ENCODE results near the gene FYN. TPM values are rescaled to one million over a fixed set of nuclear protein-coding genes. Genes with fewer than 3 reads are reported as not detected.

Gene FYN
- total and polyA plus RNA-seq, 2 donors from 2014 or later = 34.5 to 52.4 TPM

DNA sequence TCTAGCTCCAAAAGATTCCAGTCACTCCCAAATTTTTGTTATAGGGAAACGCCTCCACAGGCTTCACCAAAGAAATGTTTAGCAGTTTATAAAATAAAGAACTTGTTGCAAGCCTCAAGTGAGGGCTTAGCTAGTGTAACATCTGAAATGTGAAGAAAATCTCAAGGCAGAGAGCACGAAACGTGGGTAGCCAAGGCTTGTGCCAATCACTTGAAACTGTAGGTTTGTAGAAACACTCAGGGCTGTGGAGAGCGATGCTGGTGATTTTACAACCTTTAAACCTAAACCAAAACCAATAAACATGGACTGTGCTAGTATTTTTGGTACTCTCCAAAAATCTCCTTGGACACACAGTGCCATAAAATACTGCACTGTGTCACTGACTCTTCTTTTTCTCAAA, 159.4 kb downstream of the FYN start:
- Histone ChIP-seq H3K4me1 (ENCODE audit: control insufficient read depth in 2 of 3, insufficient read depth in 2 of 3, low read depth in 1 of 3, low read length in 3 of 3) (peaks cover 0 to 5% (median 4%) of the 10 kb centered on the region in 3 donors), H3K27me3 (ENCODE audit: control insufficient read depth, insufficient read depth, low read length) (no peaks in the 10 kb centered on the region), H3K27ac (ENCODE audit: low read depth in 2 of 2, low read length in 2 of 2) (no peak overlapping the region), H3K4me3 (ENCODE audit: low read length in 3 of 3) (no peak overlapping the region), H3K9ac (ENCODE audit: low read length in 3 of 3) (no peak overlapping the region), H3K9me3 (ENCODE audit: control insufficient read depth in 2 of 3, insufficient read depth in 1 of 3, low read length in 3 of 3) (no peaks in the 10 kb centered on the region), H3K36me3 (ENCODE audit: control insufficient read depth in 2 of 3, insufficient read depth in 3 of 3, low read length in 3 of 3) (no peaks in the 10 kb centered on the region)
- DNase-seq (no peak), FAIRE-seq (no peak)
- TF ChIP-seq, protein P1, sequence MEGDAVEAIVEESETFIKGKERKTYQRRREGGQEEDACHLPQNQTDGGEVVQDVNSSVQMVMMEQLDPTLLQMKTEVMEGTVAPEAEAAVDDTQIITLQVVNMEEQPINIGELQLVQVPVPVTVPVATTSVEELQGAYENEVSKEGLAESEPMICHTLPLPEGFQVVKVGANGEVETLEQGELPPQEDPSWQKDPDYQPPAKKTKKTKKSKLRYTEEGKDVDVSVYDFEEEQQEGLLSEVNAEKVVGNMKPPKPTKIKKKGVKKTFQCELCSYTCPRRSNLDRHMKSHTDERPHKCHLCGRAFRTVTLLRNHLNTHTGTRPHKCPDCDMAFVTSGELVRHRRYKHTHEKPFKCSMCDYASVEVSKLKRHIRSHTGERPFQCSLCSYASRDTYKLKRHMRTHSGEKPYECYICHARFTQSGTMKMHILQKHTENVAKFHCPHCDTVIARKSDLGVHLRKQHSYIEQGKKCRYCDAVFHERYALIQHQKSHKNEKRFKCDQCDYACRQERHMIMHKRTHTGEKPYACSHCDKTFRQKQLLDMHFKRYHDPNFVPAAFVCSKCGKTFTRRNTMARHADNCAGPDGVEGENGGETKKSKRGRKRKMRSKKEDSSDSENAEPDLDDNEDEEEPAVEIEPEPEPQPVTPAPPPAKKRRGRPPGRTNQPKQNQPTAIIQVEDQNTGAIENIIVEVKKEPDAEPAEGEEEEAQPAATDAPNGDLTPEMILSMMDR (IDR thresholded peaks at IDR 0.05; ENCODE audit: borderline replicate concordance, extremely low read depth, insufficient read depth) = no peak
- intact Hi-C loops (cut with DNase I) = no loop called here

DNA sequence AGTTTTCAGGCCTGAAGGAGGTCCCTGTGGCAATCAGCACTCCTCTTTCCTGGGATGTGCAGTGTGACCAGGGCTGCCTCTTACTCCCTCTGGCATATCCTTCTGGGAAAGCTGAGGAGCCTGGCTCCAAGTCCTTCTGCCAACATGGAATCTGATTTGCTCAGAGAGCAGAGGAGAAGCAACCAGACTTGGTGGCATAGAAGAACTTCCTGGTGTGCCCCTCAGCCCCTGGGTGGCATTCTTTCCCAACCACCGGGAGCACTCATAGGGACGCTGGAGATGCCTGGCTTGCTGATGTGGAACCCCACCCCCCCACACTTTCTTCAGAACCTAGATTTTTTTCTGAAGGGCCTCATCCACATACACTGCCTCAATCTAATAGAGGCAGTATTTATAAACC, 160.0 kb downstream of the FYN start:
- H3K36me3 ChIP-seq (ENCODE audit: control insufficient read depth in 2 of 3, insufficient read depth in 3 of 3, low read length in 3 of 3) = no peaks in the 10 kb centered on the region
- intact Hi-C loops (cut with DNase I) = no loop called here
- H3K9me3 ChIP-seq (ENCODE audit: control insufficient read depth in 2 of 3, insufficient read depth in 1 of 3, low read length in 3 of 3) = no peaks in the 10 kb centered on the region
- no peaks in the 10 kb centered on the region for H3K27me3 ChIP-seq (ENCODE audit: control insufficient read depth, insufficient read depth, low read length)
- FAIRE-seq (no peak), DNase-seq (peak in 3 of 5 donors; percentile 41 to 74 (median 47))
- H3K9ac ChIP-seq (ENCODE audit: low read length in 3 of 3) = no peak overlapping the region
- H3K4me1 ChIP-seq (ENCODE audit: control insufficient read depth in 2 of 3, insufficient read depth in 2 of 3, low read depth in 1 of 3, low read length in 3 of 3) = peaks cover 0 to 5% (median 4%) of the 10 kb centered on the region in 3 donors
- TF ChIP-seq, protein P1 (IDR thresholded peaks at IDR 0.05; ENCODE audit: borderline replicate concordance, extremely low read depth, insufficient read depth) = no peak
- H3K27ac ChIP-seq (ENCODE audit: low read depth in 2 of 2, low read length in 2 of 2) = no peak overlapping the region
- no peak overlapping the region for H3K4me3 ChIP-seq (ENCODE audit: low read length in 3 of 3)

DNA sequence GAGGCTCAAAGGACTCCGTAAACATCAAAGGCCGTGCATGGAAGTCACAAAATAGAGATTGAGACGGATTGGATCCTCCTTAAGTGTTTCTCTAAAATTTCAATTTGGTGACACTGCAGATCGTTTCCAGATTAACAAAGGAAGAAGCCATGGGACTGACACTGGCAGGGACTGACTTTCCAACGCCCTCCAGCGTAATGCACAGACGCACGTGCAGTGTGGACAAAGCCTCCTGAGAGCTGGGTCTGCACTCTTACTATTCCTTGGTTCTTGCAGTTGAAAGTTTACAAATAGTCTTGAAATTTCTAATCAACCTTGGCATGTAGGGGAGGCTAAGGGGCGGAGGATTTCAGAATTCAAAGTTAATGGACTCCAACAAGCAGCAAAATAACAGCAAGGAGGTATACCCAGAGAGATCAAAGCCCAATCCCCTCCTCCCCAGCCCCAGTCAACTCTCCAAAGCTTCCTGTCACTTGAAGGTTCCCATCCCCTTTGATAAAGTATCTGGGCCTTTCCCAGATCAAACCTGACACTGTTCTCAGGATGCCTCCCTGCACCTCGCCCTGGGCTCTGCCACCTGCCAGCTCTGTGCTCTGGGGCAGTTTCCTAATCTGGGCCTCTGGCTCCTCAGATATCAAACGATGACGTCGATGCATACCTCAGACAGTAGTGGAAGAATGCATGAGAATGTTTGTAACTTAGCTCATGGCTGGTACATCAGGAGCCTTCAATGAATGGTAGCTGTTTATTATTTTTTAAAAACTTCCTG, 161.1 kb downstream of the FYN start:
- no peaks in the 10 kb centered on the region for H3K27me3 ChIP-seq (ENCODE audit: control insufficient read depth, insufficient read depth, low read length)
- H3K36me3 ChIP-seq (ENCODE audit: control insufficient read depth in 2 of 3, insufficient read depth in 3 of 3, low read length in 3 of 3) = no peaks in the 10 kb centered on the region
- H3K4me3 ChIP-seq (ENCODE audit: low read length in 3 of 3) = no peak overlapping the region
- H3K9ac ChIP-seq (ENCODE audit: low read length in 3 of 3) = no peak overlapping the region
- peak in 4 of 5 donors; percentile 81 to 91 (median 86) for DNase-seq
- H3K27ac ChIP-seq (ENCODE audit: low read depth in 2 of 2, low read length in 2 of 2) = no peak overlapping the region
- no peaks in the 10 kb centered on the region for H3K9me3 ChIP-seq (ENCODE audit: control insufficient read depth in 2 of 3, insufficient read depth in 1 of 3, low read length in 3 of 3)
- TF ChIP-seq, protein P1 (IDR thresholded peaks at IDR 0.05; ENCODE audit: borderline replicate concordance, extremely low read depth, insufficient read depth) = no peak
- peaks cover 0 to 5% (median 4%) of the 10 kb centered on the region in 3 donors for H3K4me1 ChIP-seq (ENCODE audit: control insufficient read depth in 2 of 3, insufficient read depth in 2 of 3, low read depth in 1 of 3, low read length in 3 of 3)
- no peak for FAIRE-seq
- intact Hi-C loops (cut with DNase I) = no loop called here
